ENCODE data around the gene TAP1. TPM values are rescaled to one million over a fixed set of nuclear protein-coding genes. Genes with fewer than 3 reads are reported as not detected.
A peak's percentile ranks its signal among the peaks of the same experiment; 100 is the strongest.

Gene TAP1
- total and polyA plus RNA-seq, 4 donors = 32.6 to 181 (median 57.8) TPM

GRCh38 chr6:32799740-32800139 is 53.8 kb downstream of the TAP1 start:
- Histone ChIP-seq H3K27me3 (ENCODE audit: control insufficient read depth in 3 of 3, insufficient read depth in 3 of 3, low read length in 2 of 3) (peaks cover 0 to 16% (median 12%) of the 10 kb centered on the region in 3 donors), H3K9me3 (ENCODE audit: control insufficient read depth in 4 of 4, insufficient read depth in 3 of 4, low read length in 3 of 4) (no peaks in the 10 kb centered on the region), H3K4me1 (ENCODE audit: control insufficient read depth in 5 of 5, insufficient read depth in 5 of 5, low read length in 5 of 5) (no peaks in the 10 kb centered on the region), H3K9ac (ENCODE audit: insufficient read depth in 1 of 2, low read length in 2 of 2) (no peak overlapping the region), H3K27ac (ENCODE audit: low read depth in 1 of 2, low read length in 1 of 2) (no peak overlapping the region), H3K36me3 (ENCODE audit: control insufficient read depth in 4 of 4, insufficient read depth in 4 of 4, low read length in 4 of 4) (no peaks in the 10 kb centered on the region), H3K4me3 (no peak overlapping the region)
- ATAC-seq (ENCODE audit: insufficient read depth, low FRiP score) (no peak), DNase-seq (no peak)
- 86 to 94% methylated on average over 3 of the region's 3 CpGs for WGBS, 2 donors
- TF ChIP-seq CTCF (IDR thresholded peaks at IDR 0.05; ENCODE audit: control extremely low read depth, extremely low read depth) = no peak

- no peak for DNase-seq
- ATAC-seq (ENCODE audit: insufficient read depth, low FRiP score) = no peak
- 96 to 100% methylated on average over 3 of the region's 3 CpGs for WGBS, 2 donors
- H3K4me3 ChIP-seq = no peak overlapping the region
- no peaks in the 10 kb centered on the region for H3K9me3 ChIP-seq (ENCODE audit: control insufficient read depth in 4 of 4, insufficient read depth in 3 of 4, low read length in 3 of 4)
- no peaks in the 10 kb centered on the region for H3K36me3 ChIP-seq (ENCODE audit: control insufficient read depth in 4 of 4, insufficient read depth in 4 of 4, low read length in 4 of 4)
- H3K4me1 ChIP-seq (ENCODE audit: control insufficient read depth in 5 of 5, insufficient read depth in 5 of 5, low read length in 5 of 5) = no peaks in the 10 kb centered on the region
- H3K27ac ChIP-seq (ENCODE audit: low read depth in 1 of 2, low read length in 1 of 2) = no peak overlapping the region
- TF ChIP-seq CTCF (IDR thresholded peaks at IDR 0.05; ENCODE audit: control extremely low read depth, extremely low read depth) = no peak
- peaks cover 0 to 15% (median 13%) of the 10 kb centered on the region in 3 donors for H3K27me3 ChIP-seq (ENCODE audit: control insufficient read depth in 3 of 3, insufficient read depth in 3 of 3, low read length in 2 of 3)
- H3K9ac ChIP-seq (ENCODE audit: insufficient read depth in 1 of 2, low read length in 2 of 2) = no peak overlapping the region
Measured at GRCh38 chr6:32799168-32799567, 54.3 kb downstream of the TAP1 start.

- DNase-seq (peak; percentile 82 to 84 (median 82)), ATAC-seq (ENCODE audit: insufficient read depth, low FRiP score) (peak; percentile 69)
- 5 to 6% methylated on average over 30 of the region's 30 CpGs for WGBS, 2 donors
- peak overlapping the region in 1 of 2 donors; percentile 50 for H3K9ac ChIP-seq (ENCODE audit: insufficient read depth in 1 of 2, low read length in 2 of 2)
- H3K4me1 ChIP-seq (ENCODE audit: control insufficient read depth in 5 of 5, insufficient read depth in 5 of 5, low read length in 5 of 5) = peaks cover 0 to 1% (median 0%) of the 10 kb centered on the region in 5 donors
- peak overlapping the region in 1 of 2 donors; percentile 26 for H3K27ac ChIP-seq (ENCODE audit: low read depth in 1 of 2, low read length in 1 of 2)
- TF ChIP-seq CTCF (IDR thresholded peaks at IDR 0.05; ENCODE audit: control extremely low read depth, extremely low read depth) = peak; percentile 92
- no peaks in the 10 kb centered on the region for H3K36me3 ChIP-seq (ENCODE audit: control insufficient read depth in 4 of 4, insufficient read depth in 4 of 4, low read length in 4 of 4)
- H3K4me3 ChIP-seq = no peak overlapping the region
- peaks cover 0 to 17% (median 7%) of the 10 kb centered on the region in 3 donors for H3K27me3 ChIP-seq (ENCODE audit: control insufficient read depth in 3 of 3, insufficient read depth in 3 of 3, low read length in 2 of 3)
- no peaks in the 10 kb centered on the region for H3K9me3 ChIP-seq (ENCODE audit: control insufficient read depth in 4 of 4, insufficient read depth in 3 of 4, low read length in 3 of 4)
Measured at GRCh38 chr6:32796848-32797776, 56.4 kb downstream of the TAP1 start.

Small RNAs within 50 kb of the gene (small RNA-seq; reads per million reads assigned to genes)
- not detected for gene HLA-Z (ENCODE audit: low replicate concordance)

Other genes starting within 250 kb of the TAP1 start
- 100 to 1,000 TPM in 1 of 2 donors, 1 to 10 TPM in 1; 6.0 to 135 TPM for gene HLA-DQA1, start 216.3 kb downstream of the TAP1 start, total RNA-seq
- 100 to 1,000 TPM; 113 to 199 TPM for gene HLA-DQA1, start 216.3 kb downstream of the TAP1 start, polyA plus RNA-seq
- 10 to 100 TPM in 1 of 2 donors, 1 to 10 TPM in 1; 4.1 to 36.1 TPM for gene HLA-DQB1, start 187.0 kb downstream of the TAP1 start, total RNA-seq
- 1,000 to 10,000 TPM in 1 of 2 donors, 100 to 1,000 TPM in 1; 169 to 1,148 TPM for gene HLA-DQB1, start 187.0 kb downstream of the TAP1 start, polyA plus RNA-seq
- 10 to 100 TPM in 1 of 2 donors, 1 to 10 TPM in 1; 1.8 to 15.3 TPM for gene HLA-DQA2, start 112.3 kb downstream of the TAP1 start, total RNA-seq
- gene HLA-DQA2, start 112.3 kb downstream of the TAP1 start, polyA plus RNA-seq = under 1 TPM; 0.22 to 0.86 TPM
- 10 to 100 TPM in 1 of 2 donors, not detected in 1; 56.3 TPM for gene HLA-DQB2, start 90.2 kb downstream of the TAP1 start, total RNA-seq
- 1 to 10 TPM in 1 of 2 donors, under 1 TPM in 1; 0.74 to 1.9 TPM for gene HLA-DQB2, start 90.2 kb downstream of the TAP1 start, polyA plus RNA-seq
- 1 to 10 TPM; 1.3 to 1.4 TPM for gene HLA-DOB, start 36.7 kb downstream of the TAP1 start, total RNA-seq
- gene HLA-DOB, start 36.7 kb downstream of the TAP1 start, polyA plus RNA-seq = 1 to 10 TPM; 1.2 to 2.7 TPM
- 10 to 100 TPM; 15.2 to 63.2 TPM for gene TAP2, start 15.0 kb downstream of the TAP1 start, total RNA-seq
- 10 to 100 TPM; 25.3 to 58.7 TPM for gene TAP2, start 15.0 kb downstream of the TAP1 start, polyA plus RNA-seq
- 10 to 100 TPM; 40.4 to 79.0 TPM for gene PSMB8, start 9.7 kb downstream of the TAP1 start, total RNA-seq
- gene PSMB8, start 9.7 kb downstream of the TAP1 start, polyA plus RNA-seq = 100 to 1,000 TPM; 132 to 216 TPM
- 10 to 100 TPM; 14.4 to 56.6 TPM for gene PSMB9, start 488 bp upstream of the TAP1 start, total RNA-seq
- gene PSMB9, start 488 bp upstream of the TAP1 start, polyA plus RNA-seq = 100 to 1,000 TPM in 1 of 2 donors, 10 to 100 TPM in 1; 67.2 to 183 TPM
- 10 to 100 TPM; 42.3 to 76.7 TPM for gene HLA-DMB, start 87.3 kb upstream of the TAP1 start, total RNA-seq
- 10 to 100 TPM; 50.1 to 52.2 TPM for gene HLA-DMB, start 87.3 kb upstream of the TAP1 start, polyA plus RNA-seq
- 100 to 1,000 TPM in 1 of 2 donors, 10 to 100 TPM in 1; 76.8 to 130 TPM for gene HLA-DMA, start 99.4 kb upstream of the TAP1 start, total RNA-seq
- gene HLA-DMA, start 99.4 kb upstream of the TAP1 start, polyA plus RNA-seq = 100 to 1,000 TPM; 106 to 240 TPM
- 100 to 1,000 TPM; 178 TPM for gene BRD2, start 114.9 kb upstream of the TAP1 start, total RNA-seq
- 100 to 1,000 TPM; 114 to 117 TPM for gene BRD2, start 114.9 kb upstream of the TAP1 start, polyA plus RNA-seq
- gene HLA-DOA, start 155.9 kb upstream of the TAP1 start, total RNA-seq = 10 to 100 TPM; 20.7 to 26.4 TPM
- 10 to 100 TPM in 1 of 2 donors, 1 to 10 TPM in 1; 4.6 to 12.8 TPM for gene HLA-DOA, start 155.9 kb upstream of the TAP1 start, polyA plus RNA-seq
- gene HLA-DPA1, start 219.9 kb upstream of the TAP1 start, total RNA-seq = 100 to 1,000 TPM in 1 of 2 donors, 10 to 100 TPM in 1; 96.2 to 321 TPM
- 100 to 1,000 TPM; 105 to 184 TPM for gene HLA-DPA1, start 219.9 kb upstream of the TAP1 start, polyA plus RNA-seq
- gene HLA-DPB1, start 222.3 kb upstream of the TAP1 start, total RNA-seq = 100 to 1,000 TPM in 1 of 2 donors, 10 to 100 TPM in 1; 69.8 to 235 TPM
- gene HLA-DPB1, start 222.3 kb upstream of the TAP1 start, polyA plus RNA-seq = 100 to 1,000 TPM; 170 to 240 TPM

Measured in lung (tissue), 13 donors.